Sigmoid colon (tissue), 7 donors: ENCODE data around the gene PDE6G. TPM values are rescaled to one million over a fixed set of nuclear protein-coding genes. Genes with fewer than 3 reads are reported as not detected.

Source experiments
- DNase-seq: peaks from one replicate; pipeline ENCODE4 v3.0.0-alpha.2; 2019
- H3K27ac ChIP-seq, 4 donors: fragments of 200-600 bp; sonication (generic); one replicate each; pipeline ENCODE4 v1.5.1; 2016 to 2019; ENCODE audit warnings: mild to moderate bottlenecking in 1 of 4
- H3K27me3 ChIP-seq, 3 donors: fragments of 200-600 bp; sonication (generic); one replicate each; pipeline ENCODE4 v1.5.1; 2019; ENCODE audit warnings: mild to moderate bottlenecking in 1 of 3
- H3K36me3 ChIP-seq, 4 donors: fragments of 200-600 bp; sonication (generic); one replicate each; pipeline ENCODE4 v1.5.1; 2016 to 2019
- H3K4me1 ChIP-seq, 4 donors: fragments of 200-600 bp; sonication (generic); one replicate each; pipeline ENCODE4 v1.5.1; 2017 to 2019
- H3K4me3 ChIP-seq, 4 donors: fragments of 200-600 bp; sonication (generic); one replicate each; pipeline ENCODE4 v1.5.1; 2017 to 2019; ENCODE audit warnings: mild to moderate bottlenecking in 2 of 4, moderate library complexity in 1 of 4
- H3K9me3 ChIP-seq, 4 donors: fragments of 200-600 bp in 3 of 4; sonication (generic) in 3 of 4; one replicate each; pipeline versions ENCODE4 v1.5.1 to v1.6.1; 2013 to 2019
- EP300 ChIP-seq, 4 donors: sonication (generic); formaldehyde crosslinking; IDR thresholded peaks; one replicate each; pipeline ENCODE4 v1.6.1; 2017; ENCODE audit warnings: antibody characterized with exemption in 4 of 4
- POLR2A ChIP-seq, 2 donors: fragments of 450-650 bp; IDR thresholded peaks; one replicate each; pipeline ENCODE4 v1.6.1; 2016; ENCODE audit warnings: antibody characterized with exemption in 2 of 2, mild to moderate bottlenecking in 2 of 2, moderate library complexity in 2 of 2
- POLR2AphosphoS5 ChIP-seq, 4 donors: sonication (generic); formaldehyde crosslinking; IDR thresholded peaks; one replicate each; pipeline ENCODE4 v1.6.1; 2017; ENCODE audit warnings: antibody characterized with exemption in 4 of 4
- WGBS, 2 donors: extraction: QIAGEN DNeasy Blood & Tissue Kit; methylation state at CpG; one replicate each; pipeline ENCODE4 v1.1.7; 2013; 5-methylcytosine and 5-hydroxymethylcytosine counted together
- intact Hi-C: fragments of 100-400 bp; cut with DNase I; formaldehyde crosslinking; loops from one replicate; pipeline ENCODE4 v1.15.1; 2023
- polyA plus RNA-seq, 3 donors: library from polyadenylated mRNA; stranded (reverse); fragments of 200-250 nt; gene quantifications; one replicate each; pipeline ENCODE4 v1.2.3, GENCODE V29; 2013
- total RNA-seq, 4 donors: library from RNA; depleted of rRNA; stranded (reverse); fragments of >200 nt; gene quantifications; one replicate each; pipeline ENCODE4 v1.1.0, GENCODE V29; 2016
- TF ChIP-seq, protein P1 (sequence below), 4 experiments: fragments of 450-650 bp in 3 of 4; fragments of 200-600 bp in 1 of 4; IDR thresholded peaks; one replicate each; pipeline ENCODE4 v1.5.1; 2016 to 2019; ENCODE audit warnings: antibody characterized with exemption in 4 of 4, mild to moderate bottlenecking in 3 of 4, moderate library complexity in 2 of 4
- donor health status: healthy with polysubstance abuse.
- donor health status: Bipolar disorder and iron deficiency.
- donor health status: healthy.

The PDE6G gene
- total and polyA plus RNA-seq, 7 donors: 2.3 to 4.4 (median 3.7) TPM; not detected in 4

DNA sequence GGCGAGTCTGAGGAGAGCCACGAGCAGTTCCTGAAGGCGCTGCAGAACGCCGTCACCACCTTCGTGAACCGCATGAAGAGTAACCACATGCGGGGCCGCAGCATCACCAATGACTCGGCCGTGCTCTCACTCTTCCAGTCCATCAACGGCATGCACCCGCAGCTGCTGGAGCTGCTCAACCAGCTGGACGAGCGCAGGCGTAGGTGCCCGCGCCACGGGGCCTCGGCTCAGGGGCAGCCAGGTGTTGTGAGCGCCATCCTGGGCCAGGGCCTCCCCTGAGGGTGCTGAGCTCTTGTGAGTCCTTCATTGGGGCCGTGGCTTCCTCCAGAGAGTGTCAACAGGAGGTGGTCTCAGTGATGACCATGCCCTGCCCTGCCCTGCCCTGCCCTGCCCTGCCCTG lies 39.5 kb upstream of the PDE6G start:
- no peak for DNase-seq
- Histone ChIP-seq H3K9me3 (no peaks in the 10 kb centered on the region), H3K27me3 (no peaks in the 10 kb centered on the region), H3K27ac (no peak overlapping the region), H3K4me1 (peaks cover 0 to 6% (median 3%) of the 10 kb centered on the region in 4 donors), H3K4me3 (no peak overlapping the region), H3K36me3 (peaks cover 55 to 99% (median 68%) of the 10 kb centered on the region in 4 donors)
- intact Hi-C loops: no loop called here
- TF ChIP-seq POLR2A (IDR thresholded peaks at IDR 0.05) (no peak), POLR2AphosphoS5 (IDR thresholded peaks at IDR 0.05) (no peak), EP300 (IDR thresholded peaks at IDR 0.05) (no peak)
- TF ChIP-seq, protein P1, sequence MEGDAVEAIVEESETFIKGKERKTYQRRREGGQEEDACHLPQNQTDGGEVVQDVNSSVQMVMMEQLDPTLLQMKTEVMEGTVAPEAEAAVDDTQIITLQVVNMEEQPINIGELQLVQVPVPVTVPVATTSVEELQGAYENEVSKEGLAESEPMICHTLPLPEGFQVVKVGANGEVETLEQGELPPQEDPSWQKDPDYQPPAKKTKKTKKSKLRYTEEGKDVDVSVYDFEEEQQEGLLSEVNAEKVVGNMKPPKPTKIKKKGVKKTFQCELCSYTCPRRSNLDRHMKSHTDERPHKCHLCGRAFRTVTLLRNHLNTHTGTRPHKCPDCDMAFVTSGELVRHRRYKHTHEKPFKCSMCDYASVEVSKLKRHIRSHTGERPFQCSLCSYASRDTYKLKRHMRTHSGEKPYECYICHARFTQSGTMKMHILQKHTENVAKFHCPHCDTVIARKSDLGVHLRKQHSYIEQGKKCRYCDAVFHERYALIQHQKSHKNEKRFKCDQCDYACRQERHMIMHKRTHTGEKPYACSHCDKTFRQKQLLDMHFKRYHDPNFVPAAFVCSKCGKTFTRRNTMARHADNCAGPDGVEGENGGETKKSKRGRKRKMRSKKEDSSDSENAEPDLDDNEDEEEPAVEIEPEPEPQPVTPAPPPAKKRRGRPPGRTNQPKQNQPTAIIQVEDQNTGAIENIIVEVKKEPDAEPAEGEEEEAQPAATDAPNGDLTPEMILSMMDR (IDR thresholded peaks at IDR 0.05): no peak
- 92 to 94% methylated on average over 22 of the region's 22 CpGs for WGBS, 2 donors

DNA sequence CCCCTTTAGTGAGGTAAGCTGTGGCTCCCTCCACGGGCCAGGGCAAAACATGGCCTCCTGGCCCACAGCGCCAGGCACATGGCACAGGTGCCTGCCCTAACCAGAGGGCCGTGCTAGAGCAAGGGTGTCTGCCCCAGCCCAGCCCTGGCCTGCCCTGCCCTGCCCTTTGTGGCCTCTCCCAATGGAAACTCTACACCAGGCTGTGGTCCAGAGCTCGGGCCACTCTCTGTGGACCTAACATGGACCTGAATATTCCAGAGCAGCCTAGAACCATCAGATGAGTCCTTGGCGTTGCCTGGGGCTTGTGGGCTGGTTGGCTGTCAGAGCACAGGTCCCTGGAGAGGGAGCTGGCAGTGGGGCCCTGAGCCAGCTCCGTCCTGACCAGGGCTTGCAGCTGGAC lies 38.9 kb upstream of the PDE6G start:
- Histone ChIP-seq H3K4me1 (no peaks in the 10 kb centered on the region), H3K9me3 (no peaks in the 10 kb centered on the region), H3K36me3 (peaks cover 55 to 99% (median 70%) of the 10 kb centered on the region in 4 donors), H3K27ac (no peak overlapping the region), H3K27me3 (no peaks in the 10 kb centered on the region), H3K4me3 (no peak overlapping the region)
- WGBS, 2 donors: 88 to 94% methylated on average over 6 of the region's 6 CpGs
- TF ChIP-seq, protein P1 (IDR thresholded peaks at IDR 0.05): no peak
- TF ChIP-seq POLR2A (IDR thresholded peaks at IDR 0.05) (no peak), EP300 (IDR thresholded peaks at IDR 0.05) (no peak), POLR2AphosphoS5 (IDR thresholded peaks at IDR 0.05) (no peak)
- DNase-seq: no peak
- intact Hi-C loops: no loop called here

DNA sequence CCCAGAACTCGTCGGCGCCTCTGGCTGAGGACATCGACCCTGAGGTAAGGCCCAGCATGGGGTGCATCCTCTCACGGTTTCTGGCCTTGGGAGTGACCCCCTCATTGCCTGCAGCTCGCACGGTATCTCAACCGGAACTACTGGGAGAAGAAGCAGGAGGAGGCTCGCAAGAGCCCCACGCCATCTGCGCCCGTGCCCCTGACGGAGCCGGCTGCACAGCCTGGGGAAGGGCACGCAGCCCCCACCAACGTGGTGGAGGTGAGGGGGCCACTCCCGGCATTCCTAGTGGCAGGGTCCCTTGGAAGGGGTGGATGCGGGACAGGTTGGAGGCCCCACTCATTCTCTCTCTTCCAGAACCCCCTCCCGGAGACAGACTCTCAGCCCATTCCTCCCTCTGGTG lies 38.5 kb upstream of the PDE6G start:
- intact Hi-C loops: no loop called here
- 93 to 95% methylated on average over 19 of the region's 19 CpGs for WGBS, 2 donors
- Histone ChIP-seq H3K27ac (no peak overlapping the region), H3K27me3 (no peaks in the 10 kb centered on the region), H3K4me1 (no peaks in the 10 kb centered on the region), H3K4me3 (no peak overlapping the region), H3K36me3 (peaks cover 55 to 100% (median 74%) of the 10 kb centered on the region in 4 donors), H3K9me3 (no peaks in the 10 kb centered on the region)
- TF ChIP-seq, protein P1 (IDR thresholded peaks at IDR 0.05): no peak
- TF ChIP-seq POLR2A (IDR thresholded peaks at IDR 0.05) (no peak), EP300 (IDR thresholded peaks at IDR 0.05) (no peak), POLR2AphosphoS5 (IDR thresholded peaks at IDR 0.05) (no peak)
- DNase-seq: no peak

DNA sequence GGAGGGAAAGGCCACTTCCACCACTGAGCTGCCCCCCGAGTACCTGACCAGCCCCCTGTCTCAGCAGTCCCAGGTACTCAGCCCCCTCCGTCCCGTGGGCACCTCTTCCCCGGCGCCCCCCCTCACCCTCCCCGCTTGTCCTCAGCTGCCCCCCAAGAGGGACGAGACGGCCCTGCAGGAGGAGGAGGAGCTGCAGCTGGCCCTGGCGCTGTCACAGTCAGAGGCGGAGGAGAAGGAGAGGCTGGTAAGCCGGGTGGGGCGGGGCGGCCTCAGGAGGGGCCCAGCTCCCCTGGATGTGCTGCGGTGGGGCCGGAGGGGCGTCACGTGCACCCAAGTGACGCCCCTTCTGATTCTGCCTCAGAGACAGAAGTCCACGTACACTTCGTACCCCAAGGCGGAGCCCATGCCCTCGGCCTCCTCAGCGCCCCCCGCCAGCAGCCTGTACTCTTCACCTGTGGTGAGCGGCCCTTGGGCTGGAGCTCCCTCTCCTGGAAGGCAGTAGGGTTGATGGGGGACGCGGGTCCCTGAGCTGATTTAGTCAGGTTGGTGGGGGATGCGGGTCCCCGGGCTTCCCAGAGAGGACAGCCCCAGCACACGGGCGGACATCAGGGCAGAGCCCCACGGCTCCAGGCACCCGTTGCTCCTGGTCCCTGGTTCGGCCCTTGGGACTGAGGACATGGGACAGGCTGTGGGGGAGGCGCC lies 37.3 kb upstream of the PDE6G start:
- peaks cover 53 to 100% (median 83%) of the 10 kb centered on the region in 4 donors for H3K36me3 ChIP-seq
- no peak overlapping the region for H3K27ac ChIP-seq
- intact Hi-C loops: no loop called here

More for the DNA sequence above, 37.3 kb upstream of the PDE6G start:
- no peaks in the 10 kb centered on the region for H3K27me3 ChIP-seq
- 91 to 93% methylated on average over 35 of the region's 35 CpGs for WGBS, 2 donors
- no peak for DNase-seq
- no peaks in the 10 kb centered on the region for H3K9me3 ChIP-seq
- TF ChIP-seq EP300 (IDR thresholded peaks at IDR 0.05) (no peak), POLR2A (IDR thresholded peaks at IDR 0.05) (no peak), POLR2AphosphoS5 (IDR thresholded peaks at IDR 0.05) (no peak)
- TF ChIP-seq, protein P1 (IDR thresholded peaks at IDR 0.05): no peak
- no peaks in the 10 kb centered on the region for H3K4me1 ChIP-seq
- H3K4me3 ChIP-seq: no peak overlapping the region
